ENCODE measurements around the gene FBXO22. TPM values are rescaled to one million over a fixed set of nuclear protein-coding genes. Genes with fewer than 3 reads are reported as not detected.
A peak's percentile ranks its signal among the peaks of the same experiment; 100 is the strongest.

Gene FBXO22
- total and polyA plus RNA-seq, 2 of the 13 experiments (the other 11 are each of a cell fraction or from before 2014, with no cell fraction given), result 45.7 to 112 TPM

DNA sequence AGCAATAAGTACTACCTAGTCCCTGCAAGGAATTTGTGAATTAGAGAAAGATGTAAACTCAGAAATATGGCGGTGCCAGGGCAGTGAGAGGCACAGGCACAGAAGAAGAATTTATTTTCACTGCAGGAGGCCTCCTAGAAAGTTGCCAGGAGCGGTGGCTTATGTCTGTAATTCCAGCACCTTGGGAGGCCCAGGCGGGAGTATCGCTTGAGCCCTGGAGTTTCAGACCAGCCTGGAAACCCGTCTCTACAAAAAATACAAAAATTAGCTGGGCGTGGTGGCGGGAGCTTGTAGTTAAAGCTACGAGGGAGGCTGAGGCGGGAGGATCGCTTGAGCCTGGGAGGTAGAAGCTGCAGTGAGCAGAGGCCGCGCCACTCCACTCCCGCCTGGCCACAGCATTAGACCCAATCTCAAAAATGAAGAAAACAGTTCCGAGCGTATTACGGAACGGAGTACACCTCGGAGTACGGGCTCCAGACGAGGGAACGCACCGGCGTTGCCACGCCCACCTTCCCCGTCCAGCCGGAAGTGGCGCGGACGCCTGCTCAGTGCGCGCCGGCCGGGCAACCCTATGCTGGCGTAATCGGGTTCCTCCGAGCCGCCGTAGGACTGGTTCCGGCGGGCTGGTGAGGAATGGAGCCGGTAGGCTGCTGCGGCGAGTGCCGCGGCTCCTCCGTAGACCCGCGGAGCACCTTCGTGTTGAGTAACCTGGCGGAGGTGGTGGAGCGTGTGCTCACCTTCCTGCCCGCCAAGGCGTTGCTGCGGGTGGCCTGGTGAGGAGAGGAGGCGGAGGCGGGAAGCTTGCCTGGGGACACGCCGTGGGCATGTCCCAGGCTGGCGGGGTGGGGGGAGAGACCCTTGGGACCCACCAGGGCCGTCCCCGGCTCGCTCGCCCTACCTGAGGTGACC lies at the start of gene FBXO22 (continued):
- TF ChIP-seq NRL (CRISPR knock-in tag; IDR thresholded peaks at IDR 0.05; ENCODE audit: borderline replicate concordance) (peak; percentile 74), KAT7 (CRISPR knock-in tag; IDR thresholded peaks at IDR 0.05; ENCODE audit: borderline replicate concordance) (no peak; the same call in 1 of the 2 replicates), TOE1 (CRISPR knock-in tag; IDR thresholded peaks at IDR 0.05) (no peak), HNF1B (CRISPR knock-in tag; IDR thresholded peaks at IDR 0.05) (peak; percentile 68; the same call in 1 of the 2 replicates), ATF5 (CRISPR knock-in tag; IDR thresholded peaks at IDR 0.05; ENCODE audit: low read depth) (no peak), ZNF33A (CRISPR knock-in tag; IDR thresholded peaks at IDR 0.05; ENCODE audit: borderline replicate concordance) (no peak), ZNF629 (CRISPR knock-in tag; conservative IDR thresholded peaks at IDR 0.05) (peak; percentile 52), TGIF2 (CRISPR knock-in tag; IDR thresholded peaks at IDR 0.05) (peak; percentile 91), ZNF33B (CRISPR knock-in tag; IDR thresholded peaks at IDR 0.05) (peak; percentile 82; the same call in 1 of the 2 replicates), KLF16 (CRISPR knock-in tag; IDR thresholded peaks at IDR 0.05) (peak in 1 of 2 experiments; percentile 98; a peak in 2 of 4 replicates), ZNF775 (CRISPR knock-in tag; IDR thresholded peaks at IDR 0.05; ENCODE audit: borderline replicate concordance) (no peak), POGZ (CRISPR knock-in tag; IDR thresholded peaks at IDR 0.05) (peak; percentile 96), HCFC1 (IDR thresholded peaks at IDR 0.05; ENCODE audit: low read depth, low read length) (peak; percentile 65; the same call in 1 of the 2 replicates), ATF3 (CRISPR knock-in tag; IDR thresholded peaks at IDR 0.05) (peak; percentile 77), PBX2 (CRISPR knock-in tag; IDR thresholded peaks at IDR 0.05) (no peak)
- TF ChIP-seq, protein P1, sequence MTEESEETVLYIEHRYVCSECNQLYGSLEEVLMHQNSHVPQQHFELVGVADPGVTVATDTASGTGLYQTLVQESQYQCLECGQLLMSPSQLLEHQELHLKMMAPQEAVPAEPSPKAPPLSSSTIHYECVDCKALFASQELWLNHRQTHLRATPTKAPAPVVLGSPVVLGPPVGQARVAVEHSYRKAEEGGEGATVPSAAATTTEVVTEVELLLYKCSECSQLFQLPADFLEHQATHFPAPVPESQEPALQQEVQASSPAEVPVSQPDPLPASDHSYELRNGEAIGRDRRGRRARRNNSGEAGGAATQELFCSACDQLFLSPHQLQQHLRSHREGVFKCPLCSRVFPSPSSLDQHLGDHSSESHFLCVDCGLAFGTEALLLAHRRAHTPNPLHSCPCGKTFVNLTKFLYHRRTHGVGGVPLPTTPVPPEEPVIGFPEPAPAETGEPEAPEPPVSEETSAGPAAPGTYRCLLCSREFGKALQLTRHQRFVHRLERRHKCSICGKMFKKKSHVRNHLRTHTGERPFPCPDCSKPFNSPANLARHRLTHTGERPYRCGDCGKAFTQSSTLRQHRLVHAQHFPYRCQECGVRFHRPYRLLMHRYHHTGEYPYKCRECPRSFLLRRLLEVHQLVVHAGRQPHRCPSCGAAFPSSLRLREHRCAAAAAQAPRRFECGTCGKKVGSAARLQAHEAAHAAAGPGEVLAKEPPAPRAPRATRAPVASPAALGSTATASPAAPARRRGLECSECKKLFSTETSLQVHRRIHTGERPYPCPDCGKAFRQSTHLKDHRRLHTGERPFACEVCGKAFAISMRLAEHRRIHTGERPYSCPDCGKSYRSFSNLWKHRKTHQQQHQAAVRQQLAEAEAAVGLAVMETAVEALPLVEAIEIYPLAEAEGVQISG (CRISPR knock-in tag; IDR thresholded peaks at IDR 0.05), result peak; percentile 93

Measured in HepG2 (cell line).